ENCODE measurements around the gene MMAB. TPM values are rescaled to one million over a fixed set of nuclear protein-coding genes. Genes with fewer than 3 reads are reported as not detected.

MMAB gene
- polyA plus RNA-seq, 2 of the 4 experiments (the other 2 are of a cell fraction): 26.1 to 36.8 TPM

- ATAC-seq (no peak), FAIRE-seq (no peak), DNase-seq (ENCODE audit: low read depth in 1 of 2, low spot score in 1 of 2) (no peak)
- no peaks in the 10 kb centered on the region for H3K9me3 ChIP-seq
- no peak overlapping the region for H3K4me3 ChIP-seq
- whole genome bisulfite sequencing (ENCODE audit: missing lambda C conversion rate): 61% methylated on average over 6 of the region's 6 CpGs
- POLR2A ChIA-PET: no interaction called here
- no peaks in the 10 kb centered on the region for H3K4me1 ChIP-seq
- TF ChIP-seq ELK1 (IDR thresholded peaks at IDR 0.05; ENCODE audit: low read depth, low read length) (no peak), KDM5A (IDR thresholded peaks at IDR 0.05) (no peak), ESRRA (IDR thresholded peaks at IDR 0.05; ENCODE audit: borderline replicate concordance, low read length) (no peak), JUN (IDR thresholded peaks at IDR 0.05) (no peak), NR3C1 (IDR thresholded peaks at IDR 0.05) (no peak), EP300 (IDR thresholded peaks at IDR 0.05) (no peak), SREBF2 (IDR thresholded peaks at IDR 0.05) (no peak), TFCP2L1 (CRISPR knock-in tag; IDR thresholded peaks at IDR 0.05) (no peak), CTCF (IDR thresholded peaks at IDR 0.05) (no peak), POLR2AphosphoS2 (conservative IDR thresholded peaks at IDR 0.05; ENCODE audit: low read length) (no peak), SMC3 (IDR thresholded peaks at IDR 0.05) (no peak), ZC3H11A (IDR thresholded peaks at IDR 0.05) (no peak)
- CTCF ChIA-PET: interaction anchor here (1.0 to 1.7 kb wide), 2 partner anchors 47 to 115 kb away, joined by 3 to 7 read pairs; no protein-coding TSS in a partner anchor
- H3K27ac ChIP-seq: no peak overlapping the region
- H3K4me2 ChIP-seq: no peak overlapping the region
Measured at GRCh38 chr12:109551108-109551507, 22.2 kb downstream of the MMAB start.

- 46% methylated on average over 12 of the region's 12 CpGs for WGBS (ENCODE audit: missing lambda C conversion rate)
Measured at GRCh38 chr12:109550281-109550680, 23.0 kb downstream of the MMAB start.

More at GRCh38 chr12:109550281-109550680, 23.0 kb downstream of the MMAB start:
- DNase-seq (ENCODE audit: low read depth in 1 of 2, low spot score in 1 of 2) (no peak), FAIRE-seq (no peak), ATAC-seq (no peak)
- H3K4me1 ChIP-seq: peaks cover 1% of the 10 kb centered on the region; the same call in 1 of the 3 replicates
- TF ChIP-seq HDAC2 (IDR thresholded peaks at IDR 0.05): no peak
- TF ChIP-seq KDM1A (IDR thresholded peaks at IDR 0.05; ENCODE audit: low read depth): no peak
- TF ChIP-seq EHMT2 (IDR thresholded peaks at IDR 0.05; ENCODE audit: low read depth): no peak
- no peak for TF ChIP-seq CHD2 (IDR thresholded peaks at IDR 0.05; ENCODE audit: low read length, partially characterized antibody)
- TF ChIP-seq NPAS2 (CRISPR knock-in tag; IDR thresholded peaks at IDR 0.05; ENCODE audit: borderline replicate concordance): no peak
- TF ChIP-seq EHF (CRISPR knock-in tag; IDR thresholded peaks at IDR 0.05): no peak
- TF ChIP-seq CEBPB (IDR thresholded peaks at IDR 0.05): no peak
- no peak for TF ChIP-seq CBX8 (IDR thresholded peaks at IDR 0.05)
- TF ChIP-seq RARB (CRISPR knock-in tag; IDR thresholded peaks at IDR 0.05): no peak
- no peak for TF ChIP-seq JUNB (IDR thresholded peaks at IDR 0.05)
- TF ChIP-seq ELK1 (IDR thresholded peaks at IDR 0.05; ENCODE audit: low read depth, low read length): no peak
- no peak for TF ChIP-seq RCOR1 (IDR thresholded peaks at IDR 0.05; ENCODE audit: low read depth, low read length)
- no peak for TF ChIP-seq MYC (IDR thresholded peaks at IDR 0.05; ENCODE audit: borderline replicate concordance, low read length)
- no peak for TF ChIP-seq NFE2L2 (conservative IDR thresholded peaks at IDR 0.05; ENCODE audit: low read length)
- TF ChIP-seq ZFP36 (IDR thresholded peaks at IDR 0.05; ENCODE audit: borderline replicate concordance, partially characterized antibody): no peak
- TF ChIP-seq RFX5 (IDR thresholded peaks at IDR 0.05): no peak
- TF ChIP-seq HMGXB4 (CRISPR knock-in tag; IDR thresholded peaks at IDR 0.05; ENCODE audit: borderline replicate concordance): no peak
- TF ChIP-seq GATA3 (IDR thresholded peaks at IDR 0.05; ENCODE audit: borderline replicate concordance): no peak
- TF ChIP-seq ZSCAN20 (CRISPR knock-in tag; IDR thresholded peaks at IDR 0.05): no peak
- no peak overlapping the region for H3K4me2 ChIP-seq
- ChIA-PET CTCF (interaction anchor here (1.3 to 1.7 kb wide), 2 partner anchors 48 to 295 kb away, joined by 3 to 7 read pairs; no protein-coding TSS in a partner anchor), POLR2A (no interaction called here)
- no peak overlapping the region for H3K27ac ChIP-seq
- H3K9me3 ChIP-seq: no peaks in the 10 kb centered on the region
- no peak overlapping the region for H3K4me3 ChIP-seq
